ENCODE measurements around the gene HLA-DMB.

The HLA-DMB gene

DNA sequence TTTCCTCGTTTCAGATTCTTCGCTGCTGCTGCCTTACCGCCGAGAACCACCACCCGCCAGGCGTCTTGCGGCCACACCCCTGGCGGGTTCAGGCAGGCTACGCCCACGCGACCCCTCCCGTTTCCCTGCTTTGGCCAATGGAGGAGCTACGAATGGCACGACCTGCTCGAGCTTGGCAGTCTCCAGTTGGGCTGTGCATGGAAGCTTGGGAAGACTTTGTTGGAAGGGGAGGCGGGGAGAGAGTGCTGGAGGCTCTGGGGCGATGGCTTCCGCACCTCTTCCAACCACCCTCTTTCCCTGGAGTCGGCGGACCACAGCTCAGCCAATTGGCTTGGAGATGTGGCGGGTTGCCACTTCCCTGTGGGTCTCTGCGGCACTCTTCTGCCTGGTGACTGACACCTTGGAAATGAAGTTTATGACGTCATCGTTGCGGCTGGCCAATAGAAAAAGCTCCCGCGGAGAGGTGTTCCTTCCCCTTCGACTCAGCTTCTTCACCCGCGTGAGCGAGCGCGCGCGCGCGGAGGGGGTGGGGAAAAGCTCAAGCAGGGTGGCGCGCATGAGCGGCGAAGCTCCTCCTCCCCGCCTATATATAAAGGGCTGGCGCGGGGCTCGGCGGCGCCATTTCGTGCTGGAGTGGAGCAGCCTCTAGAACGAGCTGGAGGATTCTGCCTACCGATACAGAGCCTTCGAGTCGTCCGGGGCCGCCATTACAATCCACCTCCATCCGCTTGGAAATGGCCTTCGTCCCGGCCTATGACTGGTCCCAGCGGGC lies 30.9 kb upstream of the HLA-DMB start:
- DNase-seq: peak; percentile 98

DNA sequence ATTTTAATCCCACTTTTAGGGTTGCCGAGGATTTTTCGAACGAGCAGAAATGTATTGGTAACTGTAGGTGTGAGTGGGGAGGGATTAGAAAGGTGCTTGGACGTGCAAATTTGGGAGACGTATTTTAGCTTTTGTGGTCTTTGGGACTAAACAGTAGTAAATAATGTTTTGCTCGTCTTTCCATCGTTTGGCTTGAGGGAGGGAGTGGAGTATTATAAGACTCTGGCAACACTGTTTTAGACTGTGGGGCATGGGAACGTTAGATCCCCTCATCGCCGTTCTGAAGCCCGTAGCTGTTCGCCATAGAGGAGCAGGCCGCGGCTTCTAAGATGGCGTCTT lies 30.4 kb upstream of the HLA-DMB start:
- no peak for DNase-seq

- DNase-seq: peak; percentile 40
Measured at GRCh38 chr6:32970413-32971241, 29.8 kb upstream of the HLA-DMB start.

DNA sequence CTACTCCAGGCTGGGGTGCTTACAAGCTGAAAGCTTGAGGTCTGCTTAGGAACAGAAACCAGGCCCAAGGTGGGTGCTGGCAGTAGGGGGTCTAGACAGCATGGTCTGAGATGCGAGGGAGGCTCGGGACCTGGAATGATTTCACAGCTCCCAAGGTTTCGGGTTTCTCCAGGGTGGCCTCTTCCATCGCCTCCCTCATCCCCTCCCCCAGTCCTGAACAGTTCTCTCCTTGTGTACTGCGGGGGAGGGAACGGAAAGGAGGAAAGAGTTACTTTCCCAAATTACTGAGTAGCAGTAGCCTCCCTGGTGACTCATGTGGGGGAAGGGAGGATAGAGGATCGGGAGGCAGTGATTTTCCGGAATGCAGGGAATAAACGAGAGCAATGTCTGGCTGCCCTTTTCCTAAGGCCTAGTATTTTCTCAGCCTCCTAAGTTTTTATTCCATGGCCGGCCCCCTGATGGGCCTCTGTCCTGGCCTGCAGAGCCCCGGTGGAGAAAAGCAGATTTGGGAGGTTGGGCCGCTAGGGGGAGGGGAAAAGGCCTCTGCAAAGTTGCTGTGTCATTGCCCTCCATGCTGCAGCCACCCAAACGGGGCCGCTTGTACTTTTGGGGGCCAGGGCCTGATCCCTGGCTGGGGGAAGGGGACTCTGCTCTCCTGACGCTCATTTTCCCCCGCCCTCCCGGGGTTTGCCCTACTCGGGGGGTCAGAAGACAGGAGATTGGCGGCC lies 29.0 kb upstream of the HLA-DMB start:
- DNase-seq: peak; percentile 44

GRCh38 chr6:32968867-32969684 lies 28.2 kb upstream of the HLA-DMB start:
- peak; percentile 65 for DNase-seq

DNA sequence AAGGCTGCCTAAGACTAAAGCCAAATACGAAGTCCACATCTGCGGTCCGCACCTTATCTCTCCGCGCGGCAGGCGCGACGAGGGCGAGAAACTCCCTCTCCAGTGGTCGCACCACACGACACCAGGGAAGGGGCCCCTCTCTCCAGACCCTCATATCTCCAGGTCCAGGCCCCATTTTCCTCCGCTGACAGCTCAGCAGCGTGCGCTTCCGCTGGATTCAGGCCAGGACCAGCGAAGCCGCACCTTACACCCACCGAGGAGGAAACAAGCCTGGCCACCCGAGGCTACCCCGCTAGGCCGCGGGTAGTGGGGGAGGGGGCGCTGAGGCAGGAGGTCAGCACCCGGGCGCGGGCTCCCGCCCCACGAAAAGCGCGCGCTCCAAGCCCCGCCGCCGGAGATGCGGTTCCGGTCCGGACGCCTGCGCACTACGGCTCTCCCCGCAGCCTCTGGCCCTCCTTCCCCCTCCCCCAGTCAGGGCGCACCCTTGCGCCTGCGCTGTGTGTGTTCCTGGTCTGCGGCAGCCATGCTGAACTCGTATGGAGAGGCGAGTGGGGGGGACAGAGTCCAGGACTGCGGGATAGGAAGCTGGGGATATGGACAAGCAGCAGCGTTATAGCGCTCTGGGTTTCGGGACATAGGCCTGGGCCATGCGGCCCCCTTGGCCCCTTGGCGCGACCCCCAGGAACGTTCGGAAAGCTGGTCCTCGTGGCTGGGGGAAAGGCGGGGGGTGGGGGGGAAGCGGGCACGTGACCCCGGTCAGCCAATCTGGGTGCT lies 27.5 kb upstream of the HLA-DMB start, which contains the start of gene BRD2:
TSS of gene BRD2 (plus strand) at position 502 of the 774 bp plus-strand sequence. CDS start 4,305 bp downstream, outside the sequence.
- peak; percentile 90 for DNase-seq

DNA sequence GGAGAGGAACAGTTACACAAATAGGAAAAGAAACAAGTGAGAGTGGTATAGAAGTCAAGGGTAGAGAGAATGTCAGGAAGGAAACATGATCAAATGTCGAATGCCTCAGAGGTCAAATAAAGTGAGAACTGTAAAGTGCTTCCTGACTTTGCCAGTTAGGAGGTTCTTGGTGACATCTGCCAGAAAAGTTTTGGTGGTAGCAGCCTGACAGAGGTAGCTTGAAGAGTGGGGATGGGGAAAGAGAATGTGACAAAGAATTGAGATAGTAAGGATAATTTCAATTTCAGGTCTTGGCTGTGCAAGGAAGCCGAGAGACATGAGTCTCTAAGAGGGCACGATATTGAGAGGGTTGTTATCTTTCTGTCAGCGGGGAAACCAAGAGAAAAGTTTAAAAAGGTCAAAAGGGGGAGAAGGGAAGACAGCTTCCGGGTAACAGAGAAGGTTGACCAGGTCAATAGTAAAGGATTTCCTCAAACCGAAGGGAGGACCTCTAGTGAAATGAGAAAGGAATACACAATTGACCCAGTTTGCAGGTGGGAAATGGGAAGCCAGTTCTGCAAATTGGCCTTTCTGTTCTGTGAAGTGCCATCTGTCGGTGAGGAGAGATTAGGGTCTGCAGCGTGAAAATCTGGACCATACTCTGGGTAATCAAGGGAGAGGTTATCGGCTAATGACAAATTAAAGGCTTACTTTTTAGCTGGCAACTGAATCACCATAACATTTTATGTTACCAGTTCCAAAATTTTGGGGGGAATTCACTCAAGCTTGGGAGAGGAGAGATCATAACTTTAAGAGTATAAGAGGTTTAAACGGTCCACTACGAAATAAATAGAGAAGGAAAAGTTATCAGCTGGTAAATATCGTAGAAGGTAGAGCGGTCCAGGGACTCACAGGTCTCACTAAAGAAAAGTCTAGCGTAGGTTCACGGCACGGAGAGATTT lies 26.6 kb upstream of the HLA-DMB start:
- DNase-seq: no peak

- no peak for DNase-seq
Measured at GRCh38 chr6:32964776-32965175, 23.9 kb upstream of the HLA-DMB start.

DNA sequence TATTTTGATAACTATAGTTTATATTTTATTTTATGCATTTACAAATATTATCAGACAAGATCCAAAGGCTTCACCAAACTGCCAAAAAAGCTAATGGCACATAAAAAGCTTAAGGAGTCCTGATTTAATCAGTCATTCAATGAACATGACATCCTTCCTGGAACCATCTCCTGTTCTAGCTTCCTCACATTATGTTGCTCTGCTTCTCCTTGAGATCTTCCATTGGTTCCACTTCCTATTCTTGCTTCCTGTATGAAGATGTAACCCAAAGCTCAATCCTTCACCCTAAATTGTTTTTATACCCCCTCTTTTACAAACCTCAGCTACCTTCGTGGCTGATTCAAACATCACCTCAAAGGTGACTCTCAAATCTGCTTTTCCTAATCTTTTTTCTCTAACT lies 23.0 kb upstream of the HLA-DMB start:
- no peak for DNase-seq

DNA sequence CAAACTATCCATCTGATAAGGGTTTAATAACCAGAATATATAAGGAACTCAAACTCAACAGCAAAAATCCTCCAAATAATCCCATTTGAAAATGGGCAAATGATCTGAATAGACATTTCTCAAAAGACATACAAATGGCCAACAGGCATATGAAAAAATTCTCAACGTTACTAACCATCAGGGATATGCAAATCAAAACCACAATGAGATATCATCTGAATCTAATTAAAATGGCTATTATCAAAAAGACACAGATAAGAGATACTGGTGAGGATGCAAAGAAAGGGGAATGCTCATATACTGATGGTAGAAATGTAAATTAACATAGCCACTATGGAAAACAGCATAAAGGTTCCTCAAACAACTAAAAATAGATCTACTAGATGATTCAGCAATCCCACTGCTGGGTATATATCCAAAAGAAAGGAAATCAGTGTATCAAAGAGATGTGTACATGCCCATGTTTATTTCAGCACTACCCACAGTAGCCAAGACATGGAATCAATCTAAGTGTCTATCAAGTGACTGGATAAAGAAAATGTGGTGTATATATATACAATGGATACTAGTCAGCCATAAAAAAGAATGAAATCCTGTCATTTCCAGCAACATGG lies 21.5 kb upstream of the HLA-DMB start:
- no peak for DNase-seq

GRCh38 chr6:32960563-32960962 lies 19.7 kb upstream of the HLA-DMB start:
- no peak for DNase-seq

GRCh38 chr6:32956176-32956575 lies 15.3 kb upstream of the HLA-DMB start:
- DNase-seq: no peak

DNA sequence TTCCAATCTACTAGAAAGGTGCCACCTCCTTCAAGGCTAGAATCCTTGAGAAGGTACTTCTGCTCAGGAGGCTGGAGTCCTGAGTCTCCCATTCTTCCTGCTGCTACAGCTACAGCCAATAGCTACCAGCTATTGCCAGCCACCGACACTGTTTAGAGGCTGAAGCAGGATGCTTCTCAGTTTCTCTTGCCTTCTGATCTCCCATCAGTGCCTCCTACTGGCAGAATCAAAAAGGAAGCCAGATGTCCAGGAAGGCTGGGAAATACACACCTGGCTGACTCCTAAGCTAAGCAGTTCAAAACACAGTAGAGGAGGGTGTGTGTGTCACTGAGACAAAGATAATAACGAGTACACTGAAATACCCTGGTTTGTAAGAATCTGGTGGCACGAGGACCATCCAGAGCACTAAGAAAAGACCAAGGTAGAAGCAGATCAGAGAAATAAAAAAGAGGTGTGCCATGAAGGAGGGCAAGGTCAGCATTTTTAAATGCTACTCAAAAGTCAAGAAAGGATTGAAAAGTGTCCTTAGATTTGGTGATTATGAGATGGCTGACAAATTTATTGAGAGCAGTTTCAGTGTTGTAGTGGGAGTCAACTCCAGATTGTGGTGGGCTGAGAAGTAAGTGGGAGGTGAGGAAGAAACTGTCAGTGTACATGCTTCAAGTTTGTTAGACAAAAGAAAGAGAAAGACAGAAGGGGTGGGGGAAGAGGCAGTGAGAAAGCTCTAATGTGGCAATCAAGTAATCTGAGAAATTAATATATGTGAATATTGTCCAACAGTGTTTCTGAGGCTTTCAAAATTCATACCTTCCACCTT lies 14.4 kb upstream of the HLA-DMB start:
- no peak for DNase-seq

GRCh38 chr6:32954267-32954666 lies 13.4 kb upstream of the HLA-DMB start:
- DNase-seq: no peak

GRCh38 chr6:32953775-32954174 lies 12.9 kb upstream of the HLA-DMB start:
- DNase-seq: no peak

DNA sequence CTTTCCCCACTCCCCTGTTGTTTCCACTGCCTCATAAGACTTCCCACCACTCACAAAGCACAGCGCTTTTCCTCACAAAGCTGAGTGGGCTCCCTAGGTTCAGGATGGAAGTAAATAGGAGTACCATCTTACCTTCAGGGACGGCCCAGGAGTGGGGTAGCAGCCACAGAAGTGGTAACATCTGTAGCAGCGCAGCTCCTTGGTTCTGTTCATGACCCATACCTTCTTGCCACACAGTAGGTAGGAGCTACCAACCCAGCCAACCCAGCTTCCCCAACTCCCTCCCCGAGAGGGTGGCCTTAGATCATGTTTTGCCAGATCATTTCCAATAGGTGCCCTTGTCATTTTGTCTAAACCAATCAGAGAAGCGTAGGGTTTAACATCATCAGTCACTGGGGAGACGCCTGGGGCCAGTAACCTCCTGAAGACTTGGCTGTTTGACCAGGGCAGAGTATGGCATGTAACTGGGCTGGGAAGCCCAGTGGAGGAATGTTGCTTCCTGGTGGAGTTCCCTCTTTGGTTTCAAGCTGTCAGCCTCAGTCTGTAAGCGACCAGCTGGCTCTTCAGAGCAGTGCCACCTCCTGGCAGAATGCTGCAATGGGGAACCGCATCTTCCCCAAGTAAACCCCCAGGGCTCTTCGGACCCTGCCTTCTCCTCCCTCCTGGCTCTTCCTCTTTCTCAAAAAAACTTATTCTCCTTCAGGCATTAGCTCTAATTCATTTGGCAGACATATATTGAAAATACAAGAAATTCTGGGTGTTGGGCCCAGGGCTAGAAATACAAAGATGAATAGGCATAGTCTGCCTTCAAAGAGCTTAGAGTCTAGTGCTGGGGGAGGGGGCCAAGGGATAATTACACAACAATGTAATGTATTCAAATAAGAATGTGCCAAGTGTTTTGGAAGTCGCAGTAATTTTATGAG lies 12.2 kb upstream of the HLA-DMB start, which contains the start of gene HLA-DMA:
TSS of gene HLA-DMA (minus strand) at position 281 of the 923 bp plus-strand sequence. CDS start at position 220, 61 bp downstream.
- no peak for DNase-seq

DNA sequence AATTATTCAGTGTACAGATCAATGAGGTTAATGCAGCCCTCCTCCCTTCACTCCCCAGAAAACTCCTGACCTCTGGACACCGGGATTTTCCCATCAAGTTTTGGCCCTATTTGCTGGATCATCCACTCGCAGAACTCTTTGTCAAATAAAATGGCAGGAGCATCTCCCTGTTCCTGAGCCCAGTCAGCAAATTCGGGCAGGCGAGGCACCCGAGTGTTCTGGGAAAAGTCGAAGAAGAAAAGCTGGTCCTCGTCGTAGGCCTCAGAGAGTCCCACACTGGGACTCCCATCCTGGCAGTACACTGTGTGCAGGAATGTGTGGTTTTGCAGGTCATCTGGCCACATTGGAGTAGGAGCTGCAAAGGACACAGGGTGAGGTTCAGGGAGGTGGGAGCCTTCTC lies 9.6 kb upstream of the HLA-DMB start:
- DNase-seq: no peak

GRCh38 chr6:32950010-32950409 lies 9.2 kb upstream of the HLA-DMB start:
- DNase-seq: no peak
